ENCODE measurements around the gene CCND3. TPM values are rescaled to one million over a fixed set of nuclear protein-coding genes. Genes with fewer than 3 reads are reported as not detected.

Gene CCND3
- total and polyA plus RNA-seq, 2 of the 13 experiments (the other 11 are each of a cell fraction or from before 2014, with no cell fraction given), result 4.3 to 7.2 TPM

DNA sequence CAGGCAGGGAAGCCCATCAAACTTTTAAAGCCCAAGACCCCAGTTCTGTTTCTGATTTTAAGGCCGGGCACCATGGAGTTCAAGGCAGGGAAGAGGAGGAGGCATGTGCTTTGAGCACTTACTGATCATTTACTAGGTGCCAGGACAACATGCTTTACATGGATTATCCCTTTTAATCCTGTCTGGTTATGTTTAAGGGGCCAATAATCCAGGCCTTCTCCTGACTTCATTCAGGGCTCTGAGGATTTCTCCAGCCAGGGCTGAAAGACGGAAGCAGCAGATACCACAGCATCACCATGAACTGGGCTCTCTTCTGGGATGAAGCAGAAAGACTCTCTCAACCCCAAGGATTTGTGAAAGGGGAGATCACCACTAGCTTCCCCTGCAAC is 4.1 kb downstream of the CCND3 start:
- H2AFZ ChIP-seq (ENCODE audit: low read length), result no peak overlapping the region
- no TSS peak for BruUV-seq (replicated peaks)
- H3K79me2 ChIP-seq (ENCODE audit: insufficient read depth, low read length), result no peaks in the 10 kb centered on the region
- no peak for DNase-seq (ENCODE audit: low spot score)
- WGBS (ENCODE audit: low lambda C conversion rate), result 96% methylated on average over 2 of the region's 2 CpGs
- no peaks in the 10 kb centered on the region for H3K27me3 ChIP-seq (ENCODE audit: control insufficient read depth in 1 of 2, insufficient read depth in 2 of 2, low read length in 2 of 2)
- in situ Hi-C loops (cut with HindIII; ENCODE audit: extremely low pct_ligation_motif_present, low pct_unique_long_range_greater_than_20kb), result loop anchor here (5.0 kb wide), 1 partner anchor 105 kb away; no protein-coding TSS in a partner anchor
- intact Hi-C loops (cut with micrococcal nuclease; ENCODE audit: unreplicated experiment), result loop anchor here (5.0 kb wide), 1 partner anchor 155 kb away; the partner anchor contains the start of gene PRICKLE4
- H3K4me2 ChIP-seq (ENCODE audit: low read depth, low read length), result no peak overlapping the region
- no peak overlapping the region for H3K27ac ChIP-seq (ENCODE audit: extremely low read length, insufficient read depth, low read length)
- H3K36me3 ChIP-seq (replicated peaks in 1 of 2; ENCODE audit: control insufficient read depth in 1 of 2, insufficient read depth in 2 of 2, low read length in 2 of 2), result peaks cover 12 to 23% of the 10 kb centered on the region in 2 experiments
- H3K4me1 ChIP-seq (ENCODE audit: insufficient read depth, low read length), result peaks cover 36% of the 10 kb centered on the region
- no peak for ATAC-seq
- ChIA-PET POLR2A (interaction anchor here (7.4 kb wide), 1 partner anchor 16 kb away, joined by 45 read pairs; the partner anchor contains the start of genes BYSL and MED20), CTCF (ENCODE audit: low intra/inter-chr PET ratio, low total read pairs) (interaction anchor here (1.1 kb wide), 1 partner anchor 12 kb away, joined by 3 read pairs; no protein-coding TSS in a partner anchor)
- H4K20me1 ChIP-seq (ENCODE audit: insufficient read depth, low read length), result peaks cover 7% of the 10 kb centered on the region; the same call in 1 of the 2 replicates
- no peak for FAIRE-seq
- H3K9ac ChIP-seq (ENCODE audit: insufficient read depth, low read depth, low read length), result no peak overlapping the region
- H3K9me3 ChIP-seq (ENCODE audit: low read length), result no peaks in the 10 kb centered on the region
- no peak overlapping the region for H3K4me3 ChIP-seq (replicated peaks in 1 of 3; ENCODE audit: insufficient read depth in 1 of 3, low read depth in 2 of 3, low read length in 3 of 3)
- TF ChIP-seq MAZ (IDR thresholded peaks at IDR 0.05; ENCODE audit: borderline replicate concordance, low read depth, low read length), result no peak
- TF ChIP-seq MAZ (CRISPR knock-in tag; IDR thresholded peaks at IDR 0.05; ENCODE audit: low read depth), result no peak
- TF ChIP-seq, protein P1, sequence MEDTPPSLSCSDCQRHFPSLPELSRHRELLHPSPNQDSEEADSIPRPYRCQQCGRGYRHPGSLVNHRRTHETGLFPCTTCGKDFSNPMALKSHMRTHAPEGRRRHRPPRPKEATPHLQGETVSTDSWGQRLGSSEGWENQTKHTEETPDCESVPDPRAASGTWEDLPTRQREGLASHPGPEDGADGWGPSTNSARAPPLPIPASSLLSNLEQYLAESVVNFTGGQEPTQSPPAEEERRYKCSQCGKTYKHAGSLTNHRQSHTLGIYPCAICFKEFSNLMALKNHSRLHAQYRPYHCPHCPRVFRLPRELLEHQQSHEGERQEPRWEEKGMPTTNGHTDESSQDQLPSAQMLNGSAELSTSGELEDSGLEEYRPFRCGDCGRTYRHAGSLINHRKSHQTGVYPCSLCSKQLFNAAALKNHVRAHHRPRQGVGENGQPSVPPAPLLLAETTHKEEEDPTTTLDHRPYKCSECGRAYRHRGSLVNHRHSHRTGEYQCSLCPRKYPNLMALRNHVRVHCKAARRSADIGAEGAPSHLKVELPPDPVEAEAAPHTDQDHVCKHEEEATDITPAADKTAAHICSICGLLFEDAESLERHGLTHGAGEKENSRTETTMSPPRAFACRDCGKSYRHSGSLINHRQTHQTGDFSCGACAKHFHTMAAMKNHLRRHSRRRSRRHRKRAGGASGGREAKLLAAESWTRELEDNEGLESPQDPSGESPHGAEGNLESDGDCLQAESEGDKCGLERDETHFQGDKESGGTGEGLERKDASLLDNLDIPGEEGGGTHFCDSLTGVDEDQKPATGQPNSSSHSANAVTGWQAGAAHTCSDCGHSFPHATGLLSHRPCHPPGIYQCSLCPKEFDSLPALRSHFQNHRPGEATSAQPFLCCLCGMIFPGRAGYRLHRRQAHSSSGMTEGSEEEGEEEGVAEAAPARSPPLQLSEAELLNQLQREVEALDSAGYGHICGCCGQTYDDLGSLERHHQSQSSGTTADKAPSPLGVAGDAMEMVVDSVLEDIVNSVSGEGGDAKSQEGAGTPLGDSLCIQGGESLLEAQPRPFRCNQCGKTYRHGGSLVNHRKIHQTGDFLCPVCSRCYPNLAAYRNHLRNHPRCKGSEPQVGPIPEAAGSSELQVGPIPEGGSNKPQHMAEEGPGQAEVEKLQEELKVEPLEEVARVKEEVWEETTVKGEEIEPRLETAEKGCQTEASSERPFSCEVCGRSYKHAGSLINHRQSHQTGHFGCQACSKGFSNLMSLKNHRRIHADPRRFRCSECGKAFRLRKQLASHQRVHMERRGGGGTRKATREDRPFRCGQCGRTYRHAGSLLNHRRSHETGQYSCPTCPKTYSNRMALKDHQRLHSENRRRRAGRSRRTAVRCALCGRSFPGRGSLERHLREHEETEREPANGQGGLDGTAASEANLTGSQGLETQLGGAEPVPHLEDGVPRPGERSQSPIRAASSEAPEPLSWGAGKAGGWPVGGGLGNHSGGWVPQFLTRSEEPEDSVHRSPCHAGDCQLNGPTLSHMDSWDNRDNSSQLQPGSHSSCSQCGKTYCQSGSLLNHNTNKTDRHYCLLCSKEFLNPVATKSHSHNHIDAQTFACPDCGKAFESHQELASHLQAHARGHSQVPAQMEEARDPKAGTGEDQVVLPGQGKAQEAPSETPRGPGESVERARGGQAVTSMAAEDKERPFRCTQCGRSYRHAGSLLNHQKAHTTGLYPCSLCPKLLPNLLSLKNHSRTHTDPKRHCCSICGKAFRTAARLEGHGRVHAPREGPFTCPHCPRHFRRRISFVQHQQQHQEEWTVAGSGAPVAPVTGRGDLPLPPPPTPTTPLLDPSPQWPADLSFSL (CRISPR knock-in tag; IDR thresholded peaks at IDR 0.05), result no peak
- no peak for TF ChIP-seq ZSCAN29 (CRISPR knock-in tag; conservative IDR thresholded peaks at IDR 0.05)
- TF ChIP-seq, protein P2, sequence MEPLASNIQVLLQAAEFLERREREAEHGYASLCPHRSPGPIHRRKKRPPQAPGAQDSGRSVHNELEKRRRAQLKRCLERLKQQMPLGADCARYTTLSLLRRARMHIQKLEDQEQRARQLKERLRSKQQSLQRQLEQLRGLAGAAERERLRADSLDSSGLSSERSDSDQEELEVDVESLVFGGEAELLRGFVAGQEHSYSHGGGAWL (CRISPR knock-in tag; IDR thresholded peaks at IDR 0.05), result no peak
- TF ChIP-seq, protein P3, sequence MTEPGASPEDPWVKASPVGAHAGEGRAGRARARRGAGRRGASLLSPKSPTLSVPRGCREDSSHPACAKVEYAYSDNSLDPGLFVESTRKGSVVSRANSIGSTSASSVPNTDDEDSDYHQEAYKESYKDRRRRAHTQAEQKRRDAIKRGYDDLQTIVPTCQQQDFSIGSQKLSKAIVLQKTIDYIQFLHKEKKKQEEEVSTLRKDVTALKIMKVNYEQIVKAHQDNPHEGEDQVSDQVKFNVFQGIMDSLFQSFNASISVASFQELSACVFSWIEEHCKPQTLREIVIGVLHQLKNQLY (CRISPR knock-in tag; IDR thresholded peaks at IDR 0.05), result no peak
- TF ChIP-seq ZBTB42 (CRISPR knock-in tag; IDR thresholded peaks at IDR 0.05), result no peak
- TF ChIP-seq RNF2 (conservative IDR thresholded peaks at IDR 0.05; ENCODE audit: low read depth), result no peak
- no peak for TF ChIP-seq MATR3 (CRISPR knock-in tag; IDR thresholded peaks at IDR 0.05)
- no peak for TF ChIP-seq SIN3B (IDR thresholded peaks at IDR 0.05; ENCODE audit: low read length)
- TF ChIP-seq ZNF567 (CRISPR knock-in tag; IDR thresholded peaks at IDR 0.05; ENCODE audit: borderline replicate concordance), result no peak
- TF ChIP-seq, protein P4, sequence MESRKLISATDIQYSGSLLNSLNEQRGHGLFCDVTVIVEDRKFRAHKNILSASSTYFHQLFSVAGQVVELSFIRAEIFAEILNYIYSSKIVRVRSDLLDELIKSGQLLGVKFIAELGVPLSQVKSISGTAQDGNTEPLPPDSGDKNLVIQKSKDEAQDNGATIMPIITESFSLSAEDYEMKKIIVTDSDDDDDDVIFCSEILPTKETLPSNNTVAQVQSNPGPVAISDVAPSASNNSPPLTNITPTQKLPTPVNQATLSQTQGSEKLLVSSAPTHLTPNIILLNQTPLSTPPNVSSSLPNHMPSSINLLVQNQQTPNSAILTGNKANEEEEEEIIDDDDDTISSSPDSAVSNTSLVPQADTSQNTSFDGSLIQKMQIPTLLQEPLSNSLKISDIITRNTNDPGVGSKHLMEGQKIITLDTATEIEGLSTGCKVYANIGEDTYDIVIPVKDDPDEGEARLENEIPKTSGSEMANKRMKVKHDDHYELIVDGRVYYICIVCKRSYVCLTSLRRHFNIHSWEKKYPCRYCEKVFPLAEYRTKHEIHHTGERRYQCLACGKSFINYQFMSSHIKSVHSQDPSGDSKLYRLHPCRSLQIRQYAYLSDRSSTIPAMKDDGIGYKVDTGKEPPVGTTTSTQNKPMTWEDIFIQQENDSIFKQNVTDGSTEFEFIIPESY (CRISPR knock-in tag; IDR thresholded peaks at IDR 0.05), result no peak
- no peak for TF ChIP-seq RORA (CRISPR knock-in tag; IDR thresholded peaks at IDR 0.05)
- TF ChIP-seq ATM (IDR thresholded peaks at IDR 0.05; ENCODE audit: borderline replicate concordance), result no peak
- no peak for TF ChIP-seq FOXA1 (IDR thresholded peaks at IDR 0.05)
- no peak for TF ChIP-seq FOXA1 (CRISPR knock-in tag; IDR thresholded peaks at IDR 0.05)
- no peak for TF ChIP-seq NFIC (IDR thresholded peaks at IDR 0.05; ENCODE audit: low read length)
- TF ChIP-seq NAIF1 (CRISPR knock-in tag; IDR thresholded peaks at IDR 0.05; ENCODE audit: borderline replicate concordance), result no peak
